ENCODE measurements around the gene HNRNPF.

GRCh38 chr10:43440463-43441134, 31.6 kb upstream of the HNRNPF start:
- no peak for TF ChIP-seq CTCF (conservative IDR thresholded peaks at IDR 0.05 in 1 of 2, IDR thresholded peaks at IDR 0.05 in 1 of 2; ENCODE audit: extremely low read depth in 1 of 2, insufficient read depth in 1 of 2, low read depth in 1 of 2, low read length in 2 of 2)
- TF ChIP-seq EZH2 (IDR thresholded peaks at IDR 0.05; ENCODE audit: borderline replicate concordance, low read length), result no peak
